ENCODE results near the gene PTDSS2. TPM values are rescaled to one million over a fixed set of nuclear protein-coding genes. Genes with fewer than 3 reads are reported as not detected.
"Not testable (repeated sequence)": the region's sequence is repeated elsewhere in the genome, so short reads cannot be mapped to it uniquely, and the experiment has no call there.

PTDSS2 gene
- total RNA-seq, 1 experiment from 2014 or later: 30.4 TPM

- CTCF ChIA-PET: no interaction called here
- Mint-ChIP-seq H3K4me3 (ENCODE audit: low read depth, unreplicated experiment) (no peak overlapping the region), H3K27ac (ENCODE audit: unreplicated experiment) (no peak overlapping the region), H3K4me1 (ENCODE audit: low read depth, unreplicated experiment) (peaks cover 7% of the 10 kb centered on the region), H3K9me3 (ENCODE audit: low read depth, unreplicated experiment) (peaks cover 5% of the 10 kb centered on the region), H3K36me3 (ENCODE audit: insufficient read depth, unreplicated experiment) (peaks cover 19% of the 10 kb centered on the region), H3K27me3 (ENCODE audit: unreplicated experiment) (no peaks in the 10 kb centered on the region)
- no peak for DNase-seq
- intact Hi-C loops (cut with micrococcal nuclease; ENCODE audit: unreplicated experiment): no loop called here
- BruUV-seq (replicated peaks): no TSS peak
- TF ChIP-seq CTCF (IDR thresholded peaks at IDR 0.05; ENCODE audit: unreplicated experiment): no peak
Measured at GRCh38 chr11:422249-422656, 27.8 kb upstream of the PTDSS2 start.

- H3K36me3 Mint-ChIP-seq (ENCODE audit: insufficient read depth, unreplicated experiment): peaks cover 20% of the 10 kb centered on the region
- intact Hi-C loops (cut with micrococcal nuclease; ENCODE audit: unreplicated experiment): no loop called here
- DNase-seq: no peak
- peaks cover 5% of the 10 kb centered on the region for H3K9me3 Mint-ChIP-seq (ENCODE audit: low read depth, unreplicated experiment)
- CTCF ChIA-PET: no interaction called here
- TF ChIP-seq CTCF (IDR thresholded peaks at IDR 0.05; ENCODE audit: unreplicated experiment): no peak
- peak overlapping the region; percentile 10 for H3K27ac Mint-ChIP-seq (ENCODE audit: unreplicated experiment)
- no TSS peak for BruUV-seq (replicated peaks)
- peaks cover 10% of the 10 kb centered on the region for H3K27me3 Mint-ChIP-seq (ENCODE audit: unreplicated experiment)
- no peak overlapping the region for H3K4me3 Mint-ChIP-seq (ENCODE audit: low read depth, unreplicated experiment)
- H3K4me1 Mint-ChIP-seq (ENCODE audit: low read depth, unreplicated experiment): no peaks in the 10 kb centered on the region
Measured at GRCh38 chr11:424232-424631, 25.8 kb upstream of the PTDSS2 start.

- BruUV-seq (replicated peaks); H3K4me3 Mint-ChIP-seq (ENCODE audit: low read depth, unreplicated experiment); intact Hi-C loops (cut with micrococcal nuclease; ENCODE audit: unreplicated experiment); H3K4me1 Mint-ChIP-seq (ENCODE audit: low read depth, unreplicated experiment); DNase-seq; CTCF ChIA-PET; H3K9me3 Mint-ChIP-seq (ENCODE audit: low read depth, unreplicated experiment): not testable (repeated sequence)
- Mint-ChIP-seq H3K27ac (ENCODE audit: unreplicated experiment) (peak overlapping the region; percentile 10), H3K27me3 (ENCODE audit: unreplicated experiment) (peaks cover 10% of the 10 kb centered on the region), H3K36me3 (ENCODE audit: insufficient read depth, unreplicated experiment) (peaks cover 19% of the 10 kb centered on the region)
Measured at GRCh38 chr11:424766-425165, 25.3 kb upstream of the PTDSS2 start.

- DNase-seq: no peak
- Mint-ChIP-seq H3K27me3 (ENCODE audit: unreplicated experiment) (peaks cover 10% of the 10 kb centered on the region), H3K36me3 (ENCODE audit: insufficient read depth, unreplicated experiment) (peaks cover 15% of the 10 kb centered on the region), H3K4me1 (ENCODE audit: low read depth, unreplicated experiment) (no peaks in the 10 kb centered on the region), H3K9me3 (ENCODE audit: low read depth, unreplicated experiment) (peaks cover 5% of the 10 kb centered on the region), H3K27ac (ENCODE audit: unreplicated experiment) (no peak overlapping the region), H3K4me3 (ENCODE audit: low read depth, unreplicated experiment) (no peak overlapping the region)
- no TSS peak for BruUV-seq (replicated peaks)
- no peak for TF ChIP-seq CTCF (IDR thresholded peaks at IDR 0.05; ENCODE audit: unreplicated experiment)
- intact Hi-C loops (cut with micrococcal nuclease; ENCODE audit: unreplicated experiment): no loop called here
- CTCF ChIA-PET: no interaction called here
Measured at GRCh38 chr11:425301-425700, 24.8 kb upstream of the PTDSS2 start.

- Mint-ChIP-seq H3K4me3 (ENCODE audit: low read depth, unreplicated experiment) (no peak overlapping the region), H3K27ac (ENCODE audit: unreplicated experiment) (no peak overlapping the region), H3K27me3 (ENCODE audit: unreplicated experiment) (peaks cover 10% of the 10 kb centered on the region), H3K36me3 (ENCODE audit: insufficient read depth, unreplicated experiment) (peaks cover 15% of the 10 kb centered on the region), H3K9me3 (ENCODE audit: low read depth, unreplicated experiment) (peaks cover 5% of the 10 kb centered on the region), H3K4me1 (ENCODE audit: low read depth, unreplicated experiment) (no peaks in the 10 kb centered on the region)
- intact Hi-C loops (cut with micrococcal nuclease; ENCODE audit: unreplicated experiment): no loop called here
- CTCF ChIA-PET: interaction anchor here (0.7 kb wide), 1 partner anchor 21 kb away, joined by 3 read pairs; no protein-coding TSS in a partner anchor
- no peak for TF ChIP-seq CTCF (IDR thresholded peaks at IDR 0.05; ENCODE audit: unreplicated experiment)
- no peak for DNase-seq
- BruUV-seq (replicated peaks): no TSS peak
Measured at GRCh38 chr11:426851-427250, 23.2 kb upstream of the PTDSS2 start.
